Stimulated activated effector memory CD8-positive, alpha-beta T cell treated with anti-CD3 and anti-CD28 coated beads, Interleukin-12 subunit alpha, Interleukin-12 subunit beta, amount 100 ng/mL, for 72 hours (primary cell): ENCODE measurements around the gene KRT2.

Source experiments
- ATAC-seq: fragments of 150-1000 bp; cut with Tn5 transposase; 2 replicates; pipeline ENCODE4 v1.10.0; 2021
- DNase-seq, 2 donors: peaks; one replicate each; pipeline ENCODE4 v3.0.0; 2021 to 2022; ENCODE audit warnings: low spot score in 2 of 2
- H3K27ac Mint-ChIP-seq: one replicate; pipeline ENCODE4 v1.8.0; 2022; ENCODE audit warnings: mild to moderate bottlenecking, mixed read lengths
- H3K36me3 Mint-ChIP-seq: one replicate; pipeline ENCODE4 v1.8.0; 2022; ENCODE audit warnings: mild to moderate bottlenecking, mixed read lengths
- H3K4me1 Mint-ChIP-seq: one replicate; pipeline ENCODE4 v1.8.0; 2022; ENCODE audit warnings: mixed read lengths
- H3K4me3 Mint-ChIP-seq: one replicate; pipeline ENCODE4 v1.8.0; 2022; ENCODE audit warnings: mild to moderate bottlenecking, mixed read lengths
- H3K9me3 Mint-ChIP-seq: one replicate; pipeline ENCODE4 v1.8.0; 2022; ENCODE audit warnings: mixed read lengths

The KRT2 gene

DNA sequence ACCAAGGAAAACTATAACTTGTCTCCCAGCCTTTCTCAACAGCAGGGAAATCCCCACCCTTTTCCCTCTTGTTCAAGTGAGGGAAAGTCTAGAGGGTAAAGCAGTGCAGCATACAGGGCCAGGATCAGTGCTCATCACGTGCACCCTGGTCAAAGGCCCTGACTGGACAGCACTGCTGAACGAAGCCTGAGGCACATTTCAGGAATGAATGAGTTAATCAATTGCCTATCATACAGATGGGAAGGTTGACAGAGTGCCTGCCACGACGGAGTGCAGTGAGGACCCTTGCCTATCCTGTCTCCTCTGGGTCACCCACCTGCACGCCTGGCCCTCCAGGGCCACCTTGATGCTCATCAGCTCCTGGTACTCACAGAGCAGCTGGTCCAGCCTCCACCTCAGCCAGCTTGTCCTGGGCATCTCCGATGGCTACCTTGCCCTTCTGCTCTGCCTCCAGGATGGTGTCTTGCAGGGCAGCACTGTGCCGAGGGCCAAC lies 22.0 kb downstream of the KRT2 start:
- no peak overlapping the region for H3K4me3 Mint-ChIP-seq
- peaks cover 43% of the 10 kb centered on the region for H3K4me1 Mint-ChIP-seq

DNA sequence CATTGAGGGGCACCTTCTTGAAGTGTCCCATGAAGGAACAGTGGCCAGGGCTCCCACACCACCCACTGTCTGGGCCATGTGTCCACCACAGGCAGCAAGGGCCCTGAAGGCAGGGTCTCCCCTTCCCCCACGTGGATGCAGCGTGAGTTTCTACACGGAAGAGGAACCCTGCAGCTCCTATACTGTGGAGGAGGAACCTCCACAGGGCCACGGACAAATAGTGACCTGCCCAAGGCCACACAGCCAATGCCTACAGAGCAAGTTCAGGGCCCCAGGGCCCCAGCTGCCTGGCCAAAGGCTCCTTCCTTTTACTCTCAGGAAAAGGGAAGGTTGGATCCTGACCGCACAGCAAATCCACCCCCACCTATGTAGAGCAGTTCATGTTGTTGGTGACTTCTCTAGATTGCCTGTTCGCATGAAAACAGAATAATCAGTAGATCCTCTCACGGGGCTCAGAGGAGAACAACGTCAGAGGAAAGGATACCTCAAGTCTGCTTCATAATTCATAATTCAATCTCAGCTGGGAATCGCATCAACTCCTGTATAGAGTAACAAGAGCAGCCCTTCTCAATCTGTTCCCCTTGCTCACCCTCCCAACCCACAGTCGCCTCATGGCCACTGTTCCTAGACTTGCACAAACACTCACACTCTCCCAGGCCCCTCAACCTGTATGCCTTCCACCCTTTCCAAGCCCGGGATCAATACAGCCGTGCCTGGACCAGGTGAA lies 22.6 kb downstream of the KRT2 start:
- no peak for ATAC-seq

More for the DNA sequence above, 22.0 kb downstream of the KRT2 start:
- Mint-ChIP-seq H3K27ac (no peak overlapping the region), H3K9me3 (no peaks in the 10 kb centered on the region), H3K36me3 (no peaks in the 10 kb centered on the region)
- ATAC-seq, result no peak
- peak in 1 of 2 donors; percentile 30 for DNase-seq

GRCh38 chr12:52628841-52629240 lies 23.2 kb downstream of the KRT2 start:
- H3K27ac Mint-ChIP-seq, result no peak overlapping the region
- no peaks in the 10 kb centered on the region for H3K9me3 Mint-ChIP-seq

More for the DNA sequence above, 22.6 kb downstream of the KRT2 start:
- H3K36me3 Mint-ChIP-seq, result no peaks in the 10 kb centered on the region
- no peak overlapping the region for H3K4me3 Mint-ChIP-seq
- no peak overlapping the region for H3K27ac Mint-ChIP-seq
- DNase-seq, result peak in 1 of 2 donors; percentile 43
- peaks cover 42% of the 10 kb centered on the region for H3K4me1 Mint-ChIP-seq
- no peaks in the 10 kb centered on the region for H3K9me3 Mint-ChIP-seq

GRCh38 chr12:52628111-52628507 lies 23.9 kb downstream of the KRT2 start:
- ATAC-seq (no peak), DNase-seq (no peak)
- Mint-ChIP-seq H3K27ac (peak overlapping the region; percentile 1), H3K4me1 (peaks cover 29% of the 10 kb centered on the region), H3K36me3 (no peaks in the 10 kb centered on the region), H3K9me3 (no peaks in the 10 kb centered on the region), H3K4me3 (no peak overlapping the region)

More at GRCh38 chr12:52628841-52629240, 23.2 kb downstream of the KRT2 start:
- ATAC-seq (no peak), DNase-seq (peak in 1 of 2 donors; percentile 34)
- no peaks in the 10 kb centered on the region for H3K36me3 Mint-ChIP-seq
- no peak overlapping the region for H3K4me3 Mint-ChIP-seq
- peaks cover 36% of the 10 kb centered on the region for H3K4me1 Mint-ChIP-seq

GRCh38 chr12:52627395-52628110 lies 24.5 kb downstream of the KRT2 start:
- H3K4me1 Mint-ChIP-seq, result peaks cover 24% of the 10 kb centered on the region
- peak in 1 of 2 donors; percentile 18 for DNase-seq
- H3K4me3 Mint-ChIP-seq, result no peak overlapping the region
- H3K27ac Mint-ChIP-seq, result no peak overlapping the region
- ATAC-seq, result no peak
- no peaks in the 10 kb centered on the region for H3K9me3 Mint-ChIP-seq
- H3K36me3 Mint-ChIP-seq, result no peaks in the 10 kb centered on the region

DNA sequence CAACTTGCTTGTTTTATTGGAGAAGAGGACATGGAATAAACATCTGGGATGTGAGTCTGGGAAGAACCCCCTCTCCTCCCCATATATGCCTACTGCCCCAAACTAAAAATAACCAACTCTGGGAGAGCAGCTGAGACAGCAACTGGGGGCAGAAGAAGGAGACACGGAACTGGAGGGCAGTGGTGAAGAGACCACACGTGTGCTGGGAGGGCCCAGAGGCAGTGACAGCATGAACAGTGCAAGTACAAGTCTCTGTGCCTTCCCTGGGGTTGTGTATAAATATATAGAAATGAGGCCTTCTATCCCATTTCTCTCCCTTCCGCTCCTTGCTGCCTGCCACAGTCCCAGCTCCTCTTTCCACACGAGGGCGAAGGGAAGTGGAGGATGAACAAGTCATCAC lies 29.7 kb downstream of the KRT2 start:
- H3K36me3 Mint-ChIP-seq, result no peaks in the 10 kb centered on the region
- H3K4me1 Mint-ChIP-seq, result no peaks in the 10 kb centered on the region
- H3K9me3 Mint-ChIP-seq, result no peaks in the 10 kb centered on the region
- H3K4me3 Mint-ChIP-seq, result no peak overlapping the region
- DNase-seq, result no peak
- no peak overlapping the region for H3K27ac Mint-ChIP-seq
- no peak for ATAC-seq

DNA sequence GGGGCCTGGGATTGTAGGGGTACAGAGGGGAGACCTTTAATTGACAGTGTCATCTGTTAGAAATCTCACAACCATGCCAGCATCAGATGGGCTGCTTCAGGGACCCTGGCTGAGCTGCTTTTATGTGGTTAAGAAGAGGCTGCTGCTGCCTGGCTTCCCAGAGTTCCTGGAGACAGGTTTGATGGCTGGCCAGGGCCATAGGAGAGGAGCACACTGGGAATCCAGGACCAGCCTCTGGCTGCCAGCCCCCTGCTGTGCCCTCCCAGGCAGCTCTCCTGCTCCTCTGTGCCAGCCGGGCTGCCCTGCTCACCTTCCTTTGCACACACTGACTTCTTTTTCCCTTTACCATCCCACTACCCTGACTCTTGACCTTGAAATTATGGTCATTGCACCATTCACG lies 33.1 kb downstream of the KRT2 start:
- Mint-ChIP-seq H3K4me3 (no peak overlapping the region), H3K27ac (no peak overlapping the region), H3K4me1 (peaks cover 18% of the 10 kb centered on the region), H3K9me3 (no peaks in the 10 kb centered on the region), H3K36me3 (no peaks in the 10 kb centered on the region)
- ATAC-seq (no peak), DNase-seq (peak in 1 of 2 donors; percentile 32)

DNA sequence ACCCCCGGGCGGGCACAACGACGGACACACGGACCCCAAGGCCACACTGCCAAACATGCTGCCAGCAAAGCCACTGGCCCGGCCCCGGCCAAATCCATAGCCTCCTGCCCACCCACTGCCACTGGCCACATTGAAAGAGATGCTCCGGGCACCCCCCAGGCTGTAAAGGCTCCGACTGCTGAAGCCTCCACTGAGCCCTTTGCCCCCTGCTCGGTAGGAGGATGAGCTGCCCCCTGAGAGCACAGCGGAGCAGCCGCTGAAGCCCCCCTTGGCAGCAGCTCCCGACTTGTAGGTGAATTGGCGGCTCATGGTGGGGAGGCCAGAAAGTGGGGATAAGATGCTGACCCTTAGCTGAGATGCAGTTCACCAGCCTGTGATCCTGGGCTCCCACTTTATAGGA lies 33.8 kb downstream of the KRT2 start, which contains the start of gene KRT73:
TSS of gene KRT73 (minus strand) at position 344 of the 400 bp plus-strand sequence. CDS start at position 309, 35 bp downstream.
- H3K9me3 Mint-ChIP-seq, result no peaks in the 10 kb centered on the region
- H3K4me3 Mint-ChIP-seq, result no peak within 1 kb of the TSS

DNA sequence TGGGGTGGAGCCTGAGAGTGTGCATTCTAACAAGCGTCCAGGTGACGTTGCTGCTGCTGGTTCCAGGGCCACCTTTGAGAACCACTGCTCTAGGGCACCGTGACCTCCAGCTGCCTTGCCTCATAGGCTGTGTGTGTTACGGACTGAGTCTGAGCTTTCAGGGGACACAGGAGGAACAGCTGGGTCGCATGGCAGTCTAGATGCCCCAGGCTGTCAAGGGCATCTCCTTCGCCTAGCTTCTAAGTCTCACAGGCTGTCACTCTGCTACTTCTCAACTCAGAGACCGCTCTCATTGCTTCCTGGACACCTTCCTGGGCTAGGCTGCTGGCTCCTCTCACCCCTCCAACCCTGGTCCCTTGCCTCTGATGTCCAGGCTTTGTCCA lies 34.6 kb downstream of the KRT2 start:
- Mint-ChIP-seq H3K27ac (peak overlapping the region; percentile 13), H3K36me3 (no peaks in the 10 kb centered on the region), H3K4me1 (peaks cover 21% of the 10 kb centered on the region), H3K4me3 (no peak overlapping the region), H3K9me3 (no peaks in the 10 kb centered on the region)
- no peak for ATAC-seq
- DNase-seq, result peak in 1 of 2 donors; percentile 30

More for the DNA sequence above, 33.8 kb downstream of the KRT2 start, which contains the start of gene KRT73:
- H3K36me3 Mint-ChIP-seq, result no peaks in the 10 kb centered on the region
- H3K4me1 Mint-ChIP-seq, result peaks cover 21% of the 10 kb centered on the region
- DNase-seq (peak in 1 of 2 donors; percentile 34), ATAC-seq (no peak)
- peak within 1 kb of the TSS; percentile 13 for H3K27ac Mint-ChIP-seq

DNA sequence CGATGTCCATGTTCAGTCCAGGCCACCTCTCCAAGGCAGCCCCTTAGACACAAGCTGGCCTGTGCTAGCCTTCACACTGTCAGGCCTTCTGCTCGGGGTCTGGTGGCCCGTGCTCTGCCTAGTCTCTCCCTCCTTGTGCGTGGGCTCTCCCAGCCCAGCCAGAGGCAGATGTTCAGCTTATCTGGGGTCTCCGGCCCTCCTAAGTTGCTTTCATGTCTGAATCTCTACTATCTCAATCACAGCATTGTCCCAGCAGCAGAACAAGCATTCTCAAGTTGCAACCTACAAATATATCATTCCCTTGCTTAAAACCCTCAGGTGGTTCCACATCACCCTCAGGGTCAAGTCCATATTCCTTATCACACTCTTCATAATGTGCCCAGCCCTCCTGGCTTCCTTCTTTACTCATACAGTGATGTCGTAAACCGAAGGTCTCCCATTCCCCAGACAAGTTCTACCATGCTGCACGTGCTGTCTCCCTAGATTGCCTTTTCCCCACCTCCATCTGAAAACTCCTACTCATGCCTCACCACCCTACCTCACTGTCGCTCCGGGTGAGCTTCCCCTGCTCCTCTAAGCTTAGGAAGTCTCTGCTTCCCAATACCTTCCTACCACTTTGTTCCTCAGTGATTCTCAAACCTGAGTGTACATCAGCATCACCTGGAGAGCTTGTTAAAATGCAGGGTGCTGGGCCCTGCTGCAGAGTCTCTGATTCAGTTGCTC lies 35.2 kb downstream of the KRT2 start:
- ATAC-seq (no peak), DNase-seq (peak in 1 of 2 donors; percentile 32)
- H3K4me3 Mint-ChIP-seq, result no peak overlapping the region
- H3K27ac Mint-ChIP-seq, result peak overlapping the region; percentile 13
- H3K36me3 Mint-ChIP-seq, result no peaks in the 10 kb centered on the region
- peaks cover 22% of the 10 kb centered on the region for H3K4me1 Mint-ChIP-seq
- H3K9me3 Mint-ChIP-seq, result no peaks in the 10 kb centered on the region

DNA sequence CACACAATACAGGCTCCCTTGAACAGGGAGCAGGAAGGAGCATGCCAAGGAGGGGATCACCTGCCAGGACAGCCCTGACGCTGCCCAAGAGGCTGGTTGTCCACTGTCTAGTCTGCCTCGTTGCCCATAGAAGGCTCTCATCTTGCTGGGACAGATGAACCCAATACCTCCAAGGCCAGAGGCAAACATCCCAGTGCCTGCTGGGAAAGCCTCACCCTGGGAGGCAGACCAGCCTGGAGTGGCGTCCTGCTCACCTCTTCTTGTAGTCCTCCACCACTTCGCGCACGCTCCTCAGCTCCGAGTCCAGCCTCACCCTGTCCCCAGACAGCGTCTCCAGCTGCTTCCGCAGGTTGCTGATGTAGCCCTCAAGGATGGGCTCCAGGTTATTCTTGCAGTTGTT lies 36.1 kb downstream of the KRT2 start:
- no peak for ATAC-seq
- H3K9me3 Mint-ChIP-seq, result no peaks in the 10 kb centered on the region
- peak in 1 of 2 donors; percentile 29 for DNase-seq
- H3K4me1 Mint-ChIP-seq, result peaks cover 26% of the 10 kb centered on the region
- H3K27ac Mint-ChIP-seq, result peak overlapping the region; percentile 67
- H3K4me3 Mint-ChIP-seq, result no peak overlapping the region
- H3K36me3 Mint-ChIP-seq, result no peaks in the 10 kb centered on the region

- Mint-ChIP-seq H3K4me3 (no peak overlapping the region), H3K4me1 (peaks cover 32% of the 10 kb centered on the region), H3K27ac (peak overlapping the region; percentile 67), H3K9me3 (no peaks in the 10 kb centered on the region), H3K36me3 (no peaks in the 10 kb centered on the region)
- peak; percentile 82 for ATAC-seq
- peak in 1 of 2 donors; percentile 46 for DNase-seq
Measured at GRCh38 chr12:52615208-52615868, 36.7 kb downstream of the KRT2 start.

GRCh38 chr12:52614381-52615207 lies 37.4 kb downstream of the KRT2 start:
- DNase-seq, result peak in 1 of 2 donors; percentile 38
- Mint-ChIP-seq H3K4me3 (no peak overlapping the region), H3K4me1 (peaks cover 36% of the 10 kb centered on the region), H3K9me3 (no peaks in the 10 kb centered on the region), H3K27ac (peak overlapping the region; percentile 11), H3K36me3 (no peaks in the 10 kb centered on the region)
- ATAC-seq, result no peak
